WTC11 (cell line): ENCODE measurements around the gene HES2. TPM values are rescaled to one million over a fixed set of nuclear protein-coding genes. Genes with fewer than 3 reads are reported as not detected.

Experiments
- ATAC-seq: fragments of 200-7000 bp; cut with Tn5 transposase; 2 replicates; pipeline ENCODE4 v1.10.0; 2021; ENCODE audit warnings: mild to moderate bottlenecking, moderate library complexity
- CTCF ChIA-PET: fragments of 300-600 bp; sonication (Branson Sonifier 250); formaldehyde crosslinking; loops from one replicate; lab custom pipeline; 2021; ENCODE audit warnings: antibody characterized with exemption; lab: Charles Lee
- POLR2A ChIA-PET: fragments of 350-600 bp; sonication (Branson Sonifier 250); formaldehyde crosslinking; loops from one replicate; lab custom pipeline; 2021; ENCODE audit warnings: antibody characterized with exemption; lab: Charles Lee
- DNase-seq: peaks from one replicate; pipeline ENCODE4 v3.0.0; 2021; ENCODE audit warnings: low spot score
- H3K27ac Mint-ChIP-seq: 2 replicates; pipeline ENCODE4 v1.8.0; 2021; ENCODE audit warnings: mixed read lengths
- H3K27me3 Mint-ChIP-seq: 2 replicates; pipeline ENCODE4 v1.8.0; 2021; ENCODE audit warnings: low read depth, mild to moderate bottlenecking, moderate library complexity, mixed read lengths
- H3K36me3 Mint-ChIP-seq: 2 replicates; pipeline ENCODE4 v1.8.0; 2021; ENCODE audit warnings: mixed read lengths
- H3K4me1 Mint-ChIP-seq: 2 replicates; pipeline ENCODE4 v1.8.0; 2022; ENCODE audit warnings: mixed read lengths
- H3K4me3 Mint-ChIP-seq: 2 replicates; pipeline ENCODE4 v1.8.0; 2021; ENCODE audit warnings: mild to moderate bottlenecking, moderate library complexity, mixed read lengths
- H3K9me3 Mint-ChIP-seq: 2 replicates; pipeline ENCODE4 v1.8.0; 2021; ENCODE audit warnings: mixed read lengths
- CREB1 ChIP-seq: sonication (generic); formaldehyde crosslinking; IDR thresholded peaks from 2 replicates; pipeline ENCODE4 v1.8.0; 2023; ENCODE audit warnings: mild to moderate bottlenecking, missing genetic modification reagents
- CTCF ChIP-seq: fragments of 200-600 bp; IDR thresholded peaks from 2 replicates; pipeline ENCODE4 v1.8.0; 2022; ENCODE audit warnings: antibody characterized with exemption
- ELF4 ChIP-seq: sonication (generic); formaldehyde crosslinking; IDR thresholded peaks from 2 replicates; pipeline ENCODE4 v1.8.1; 2022; ENCODE audit warnings: low read depth, mild to moderate bottlenecking, moderate library complexity, missing genetic modification reagents
- EMX1 ChIP-seq: fragments of 250-450 bp; sonication (Bioruptor Pico); IDR thresholded peaks from 2 replicates; pipeline ENCODE4 v1.8.0; 2021; ENCODE audit warnings: mild to moderate bottlenecking
- ETV6 ChIP-seq: sonication (generic); formaldehyde crosslinking; IDR thresholded peaks from 2 replicates; pipeline ENCODE4 v1.8.1; 2022; ENCODE audit warnings: mild to moderate bottlenecking, missing genetic modification reagents
- GABPB1 ChIP-seq: sonication (generic); formaldehyde crosslinking; IDR thresholded peaks from 2 replicates; pipeline ENCODE4 v1.8.1; 2023; ENCODE audit warnings: mild to moderate bottlenecking, missing genetic modification reagents
- JUN ChIP-seq: sonication (generic); formaldehyde crosslinking; IDR thresholded peaks from 2 replicates; pipeline ENCODE4 v1.8.0; 2023; ENCODE audit warnings: mild to moderate bottlenecking, missing genetic modification reagents
- MXD4 ChIP-seq: fragments of 250-450 bp; sonication (Bioruptor Pico); IDR thresholded peaks from 2 replicates; pipeline ENCODE4 v1.8.0; 2021; ENCODE audit warnings: mild to moderate bottlenecking, moderate library complexity, borderline replicate concordance
- RELA ChIP-seq: sonication (generic); formaldehyde crosslinking; IDR thresholded peaks from 2 replicates; pipeline ENCODE4 v1.8.1; 2022; ENCODE audit warnings: missing genetic modification reagents, mild to moderate bottlenecking, borderline replicate concordance
- SOX15 ChIP-seq: fragments of 250-450 bp; sonication (Bioruptor Pico); IDR thresholded peaks from 2 replicates; pipeline ENCODE4 v1.9.0; 2021; ENCODE audit warnings: mild to moderate bottlenecking
- TCF7 ChIP-seq: sonication (generic); formaldehyde crosslinking; IDR thresholded peaks from 2 replicates; pipeline ENCODE4 v1.8.0; 2022; ENCODE audit warnings: mild to moderate bottlenecking, low read depth, missing genetic modification reagents, moderate library complexity
- TP53 ChIP-seq: sonication (generic); formaldehyde crosslinking; IDR thresholded peaks from 2 replicates; pipeline ENCODE4 v1.8.1; 2023; ENCODE audit warnings: mild to moderate bottlenecking, missing genetic modification reagents
- ZNF219 ChIP-seq: sonication (generic); formaldehyde crosslinking; IDR thresholded peaks from 2 replicates; pipeline ENCODE4 v1.8.0; 2023; ENCODE audit warnings: missing genetic modification reagents, mild to moderate bottlenecking, borderline replicate concordance
- ZNF263 ChIP-seq: sonication (generic); formaldehyde crosslinking; IDR thresholded peaks from 2 replicates; pipeline ENCODE4 v1.8.1; 2022; ENCODE audit warnings: low read depth, mild to moderate bottlenecking, moderate library complexity, missing genetic modification reagents
- total RNA-seq: library from RNA; stranded (reverse); gene quantifications from 3 replicates; pipeline ENCODE4 v1.2.3, GENCODE V29; 2021
- TF ChIP-seq, protein P1 (sequence below): sonication (generic); formaldehyde crosslinking; IDR thresholded peaks from 2 replicates; pipeline ENCODE4 v1.8.1; 2023; ENCODE audit warnings: mild to moderate bottlenecking, missing genetic modification reagents
- TF ChIP-seq, protein P2 (sequence below): sonication (generic); formaldehyde crosslinking; conservative IDR thresholded peaks from 2 replicates; pipeline ENCODE4 v1.8.1; 2022; ENCODE audit warnings: mild to moderate bottlenecking, missing genetic modification reagents
- TF ChIP-seq, protein P3 (sequence below): sonication (generic); formaldehyde crosslinking; IDR thresholded peaks from 2 replicates; pipeline ENCODE4 v1.8.0; 2022; ENCODE audit warnings: mild to moderate bottlenecking, missing genetic modification reagents
- TF ChIP-seq, protein P4 (sequence below): sonication (generic); formaldehyde crosslinking; IDR thresholded peaks from 2 replicates; pipeline ENCODE4 v1.8.1; 2022; ENCODE audit warnings: missing genetic modification reagents, borderline replicate concordance
- TF ChIP-seq, protein P5 (sequence below): fragments of 250-450 bp; sonication (Bioruptor Pico); IDR thresholded peaks from 2 replicates; pipeline ENCODE4 v1.9.0; 2021; ENCODE audit warnings: mild to moderate bottlenecking

Gene HES2
- total RNA-seq, 1 experiment from 2014 or later, result 2.7 TPM

DNA sequence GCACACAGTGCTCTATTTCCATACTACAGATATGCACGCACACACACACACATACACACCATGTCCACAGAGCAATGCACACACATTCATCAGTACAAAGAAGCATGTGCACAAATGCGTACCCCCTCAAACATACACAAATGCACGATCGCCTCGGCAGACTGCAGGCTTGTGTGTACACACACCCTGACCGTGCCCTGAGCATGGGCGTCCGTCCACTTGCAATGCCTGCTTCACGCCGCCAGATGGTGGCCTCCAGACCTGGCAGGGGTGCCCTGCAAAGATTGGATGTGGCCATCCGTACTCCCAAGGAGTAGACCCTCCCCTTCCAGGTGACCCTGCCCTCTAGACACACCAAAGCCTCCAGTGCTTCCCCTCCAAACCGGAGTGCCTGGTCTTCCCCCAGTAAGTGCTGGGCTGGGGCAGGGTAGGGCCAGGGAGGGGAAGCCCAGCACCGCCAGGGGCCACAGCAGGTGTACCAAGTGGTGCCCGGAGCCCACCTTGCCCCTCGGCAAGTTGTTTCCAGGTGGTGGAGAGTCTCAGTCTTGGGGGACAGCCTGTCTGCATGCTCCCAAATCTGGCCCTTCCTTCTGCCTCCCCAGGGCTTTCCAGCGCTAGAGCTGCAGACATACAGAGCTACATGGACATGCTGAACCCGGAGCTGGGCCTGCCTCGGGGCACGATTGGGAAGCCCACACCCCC is 25.5 kb upstream of the HES2 start:
- peak overlapping the region; percentile 58 for H3K27ac Mint-ChIP-seq
- no peak overlapping the region for H3K4me3 Mint-ChIP-seq

GRCh38 chr1:6444377-6444776 is 24.7 kb upstream of the HES2 start:
- Mint-ChIP-seq H3K27ac (no peak overlapping the region), H3K4me1 (peaks cover 33% of the 10 kb centered on the region), H3K4me3 (no peak overlapping the region), H3K36me3 (no peaks in the 10 kb centered on the region), H3K9me3 (no peaks in the 10 kb centered on the region), H3K27me3 (peaks cover 21% of the 10 kb centered on the region)
- no peak for DNase-seq
- POLR2A ChIA-PET, result no interaction called here
- CTCF ChIA-PET, result no interaction called here
- no peak for ATAC-seq
- no peak for TF ChIP-seq SOX15
- TF ChIP-seq, protein P1, sequence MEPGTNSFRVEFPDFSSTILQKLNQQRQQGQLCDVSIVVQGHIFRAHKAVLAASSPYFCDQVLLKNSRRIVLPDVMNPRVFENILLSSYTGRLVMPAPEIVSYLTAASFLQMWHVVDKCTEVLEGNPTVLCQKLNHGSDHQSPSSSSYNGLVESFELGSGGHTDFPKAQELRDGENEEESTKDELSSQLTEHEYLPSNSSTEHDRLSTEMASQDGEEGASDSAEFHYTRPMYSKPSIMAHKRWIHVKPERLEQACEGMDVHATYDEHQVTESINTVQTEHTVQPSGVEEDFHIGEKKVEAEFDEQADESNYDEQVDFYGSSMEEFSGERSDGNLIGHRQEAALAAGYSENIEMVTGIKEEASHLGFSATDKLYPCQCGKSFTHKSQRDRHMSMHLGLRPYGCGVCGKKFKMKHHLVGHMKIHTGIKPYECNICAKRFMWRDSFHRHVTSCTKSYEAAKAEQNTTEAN (CRISPR knock-in tag), result no peak
- TF ChIP-seq RELA, result no peak
- TF ChIP-seq TP53 (CRISPR knock-in tag), result no peak
- TF ChIP-seq CREB1 (CRISPR knock-in tag), result no peak
- TF ChIP-seq, protein P2, sequence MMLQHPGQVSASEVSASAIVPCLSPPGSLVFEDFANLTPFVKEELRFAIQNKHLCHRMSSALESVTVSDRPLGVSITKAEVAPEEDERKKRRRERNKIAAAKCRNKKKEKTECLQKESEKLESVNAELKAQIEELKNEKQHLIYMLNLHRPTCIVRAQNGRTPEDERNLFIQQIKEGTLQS (CRISPR knock-in tag), result no peak
- TF ChIP-seq ELF4, result no peak
- no peak for TF ChIP-seq TCF7 (CRISPR knock-in tag)
- TF ChIP-seq GABPB1 (CRISPR knock-in tag), result no peak
- no peak for TF ChIP-seq EMX1
- no peak for TF ChIP-seq ZNF219
- TF ChIP-seq MXD4 (CRISPR knock-in tag), result no peak
- TF ChIP-seq, protein P3, sequence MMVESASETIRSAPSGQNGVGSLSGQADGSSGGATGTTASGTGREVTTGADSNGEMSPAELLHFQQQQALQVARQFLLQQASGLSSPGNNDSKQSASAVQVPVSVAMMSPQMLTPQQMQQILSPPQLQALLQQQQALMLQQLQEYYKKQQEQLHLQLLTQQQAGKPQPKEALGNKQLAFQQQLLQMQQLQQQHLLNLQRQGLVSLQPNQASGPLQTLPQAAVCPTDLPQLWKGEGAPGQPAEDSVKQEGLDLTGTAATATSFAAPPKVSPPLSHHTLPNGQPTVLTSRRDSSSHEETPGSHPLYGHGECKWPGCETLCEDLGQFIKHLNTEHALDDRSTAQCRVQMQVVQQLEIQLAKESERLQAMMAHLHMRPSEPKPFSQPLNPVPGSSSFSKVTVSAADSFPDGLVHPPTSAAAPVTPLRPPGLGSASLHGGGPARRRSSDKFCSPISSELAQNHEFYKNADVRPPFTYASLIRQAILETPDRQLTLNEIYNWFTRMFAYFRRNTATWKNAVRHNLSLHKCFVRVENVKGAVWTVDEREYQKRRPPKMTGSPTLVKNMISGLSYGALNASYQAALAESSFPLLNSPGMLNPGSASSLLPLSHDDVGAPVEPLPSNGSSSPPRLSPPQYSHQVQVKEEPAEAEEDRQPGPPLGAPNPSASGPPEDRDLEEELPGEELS (CRISPR knock-in tag), result no peak
- TF ChIP-seq JUN (CRISPR knock-in tag), result no peak
- no peak for TF ChIP-seq ZNF263 (CRISPR knock-in tag)
- TF ChIP-seq, protein P4, sequence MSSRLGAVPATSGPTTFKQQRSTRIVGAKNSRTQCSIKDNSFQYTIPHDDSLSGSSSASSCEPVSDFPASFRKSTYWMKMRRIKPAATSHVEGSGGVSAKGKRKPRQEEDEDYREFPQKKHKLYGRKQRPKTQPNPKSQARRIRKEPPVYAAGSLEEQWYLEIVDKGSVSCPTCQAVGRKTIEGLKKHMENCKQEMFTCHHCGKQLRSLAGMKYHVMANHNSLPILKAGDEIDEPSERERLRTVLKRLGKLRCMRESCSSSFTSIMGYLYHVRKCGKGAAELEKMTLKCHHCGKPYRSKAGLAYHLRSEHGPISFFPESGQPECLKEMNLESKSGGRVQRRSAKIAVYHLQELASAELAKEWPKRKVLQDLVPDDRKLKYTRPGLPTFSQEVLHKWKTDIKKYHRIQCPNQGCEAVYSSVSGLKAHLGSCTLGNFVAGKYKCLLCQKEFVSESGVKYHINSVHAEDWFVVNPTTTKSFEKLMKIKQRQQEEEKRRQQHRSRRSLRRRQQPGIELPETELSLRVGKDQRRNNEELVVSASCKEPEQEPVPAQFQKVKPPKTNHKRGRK (CRISPR knock-in tag), result no peak

More for the DNA sequence above, 25.5 kb upstream of the HES2 start:
- ChIA-PET POLR2A (no interaction called here), CTCF (interaction anchor here (0.6 to 5.7 kb wide), 9 partner anchors 10 to 195 kb away, joined by 3 to 71 read pairs (median 6); no protein-coding TSS in a partner anchor)
- peak; percentile 14 for ATAC-seq
- Mint-ChIP-seq H3K36me3 (no peaks in the 10 kb centered on the region), H3K4me1 (peaks cover 37% of the 10 kb centered on the region), H3K27me3 (peaks cover 17% of the 10 kb centered on the region), H3K9me3 (no peaks in the 10 kb centered on the region)
- DNase-seq, result peak; percentile 78
- TF ChIP-seq ETV6 (peak; percentile 19; the same call in 1 of the 2 replicates), CTCF (peak; percentile 49; the same call in 1 of the 2 replicates)
- TF ChIP-seq, protein P5, sequence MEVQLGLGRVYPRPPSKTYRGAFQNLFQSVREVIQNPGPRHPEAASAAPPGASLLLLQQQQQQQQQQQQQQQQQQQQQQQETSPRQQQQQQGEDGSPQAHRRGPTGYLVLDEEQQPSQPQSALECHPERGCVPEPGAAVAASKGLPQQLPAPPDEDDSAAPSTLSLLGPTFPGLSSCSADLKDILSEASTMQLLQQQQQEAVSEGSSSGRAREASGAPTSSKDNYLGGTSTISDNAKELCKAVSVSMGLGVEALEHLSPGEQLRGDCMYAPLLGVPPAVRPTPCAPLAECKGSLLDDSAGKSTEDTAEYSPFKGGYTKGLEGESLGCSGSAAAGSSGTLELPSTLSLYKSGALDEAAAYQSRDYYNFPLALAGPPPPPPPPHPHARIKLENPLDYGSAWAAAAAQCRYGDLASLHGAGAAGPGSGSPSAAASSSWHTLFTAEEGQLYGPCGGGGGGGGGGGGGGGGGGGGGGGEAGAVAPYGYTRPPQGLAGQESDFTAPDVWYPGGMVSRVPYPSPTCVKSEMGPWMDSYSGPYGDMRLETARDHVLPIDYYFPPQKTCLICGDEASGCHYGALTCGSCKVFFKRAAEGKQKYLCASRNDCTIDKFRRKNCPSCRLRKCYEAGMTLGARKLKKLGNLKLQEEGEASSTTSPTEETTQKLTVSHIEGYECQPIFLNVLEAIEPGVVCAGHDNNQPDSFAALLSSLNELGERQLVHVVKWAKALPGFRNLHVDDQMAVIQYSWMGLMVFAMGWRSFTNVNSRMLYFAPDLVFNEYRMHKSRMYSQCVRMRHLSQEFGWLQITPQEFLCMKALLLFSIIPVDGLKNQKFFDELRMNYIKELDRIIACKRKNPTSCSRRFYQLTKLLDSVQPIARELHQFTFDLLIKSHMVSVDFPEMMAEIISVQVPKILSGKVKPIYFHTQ (CRISPR knock-in tag), result no peak
